ENCODE data around the gene EEF2K. TPM values are rescaled to one million over a fixed set of nuclear protein-coding genes. Genes with fewer than 3 reads are reported as not detected.

EEF2K gene
- total and polyA plus RNA-seq, 2 experiments from 2014 or later: 16.1 to 26.1 TPM

- no peak for TF ChIP-seq CTCF (IDR thresholded peaks at IDR 0.05; ENCODE audit: low read depth, low read length)
These were observed 107.1 kb downstream of the EEF2K start for GRCh38 chr16:22312897-22313781.

GRCh38 chr16:22313876-22314470, 107.9 kb downstream of the EEF2K start:
- Histone ChIP-seq H3K27me3 (no peaks in the 10 kb centered on the region), H3K36me3 (peaks cover 21% of the 10 kb centered on the region), H3K27ac (no peak overlapping the region), H3K4me1 (ENCODE audit: low read depth) (no peaks in the 10 kb centered on the region), H3K4me3 (no peak overlapping the region), H3K9me3 (ENCODE audit: low read depth) (no peaks in the 10 kb centered on the region)
- no peak for TF ChIP-seq CTCF (IDR thresholded peaks at IDR 0.05; ENCODE audit: low read depth, low read length)
- no peak for DNase-seq (ENCODE audit: low read depth in 1 of 2, low spot score in 1 of 2)

More at GRCh38 chr16:22312897-22313781, 107.1 kb downstream of the EEF2K start:
- H3K27me3 ChIP-seq: no peaks in the 10 kb centered on the region
- no peak for DNase-seq (ENCODE audit: low read depth in 1 of 2, low spot score in 1 of 2)
- H3K36me3 ChIP-seq: peaks cover 22% of the 10 kb centered on the region
- H3K9me3 ChIP-seq (ENCODE audit: low read depth): no peaks in the 10 kb centered on the region
- H3K4me1 ChIP-seq (ENCODE audit: low read depth): no peaks in the 10 kb centered on the region
- H3K4me3 ChIP-seq: no peak overlapping the region
- H3K27ac ChIP-seq: no peak overlapping the region

- no peak for DNase-seq (ENCODE audit: low read depth in 1 of 2, low spot score in 1 of 2)
- no peak overlapping the region for H3K4me3 ChIP-seq
- peaks cover 13% of the 10 kb centered on the region for H3K36me3 ChIP-seq
- H3K27ac ChIP-seq: no peak overlapping the region
- no peaks in the 10 kb centered on the region for H3K9me3 ChIP-seq (ENCODE audit: low read depth)
- H3K27me3 ChIP-seq: no peaks in the 10 kb centered on the region
- TF ChIP-seq CTCF (IDR thresholded peaks at IDR 0.05; ENCODE audit: low read depth, low read length): no peak
- H3K4me1 ChIP-seq (ENCODE audit: low read depth): no peaks in the 10 kb centered on the region
These were observed 108.9 kb downstream of the EEF2K start for GRCh38 chr16:22314661-22315626.

- TF ChIP-seq CTCF (IDR thresholded peaks at IDR 0.05; ENCODE audit: low read depth, low read length): no peak
- Histone ChIP-seq H3K4me3 (no peak overlapping the region), H3K36me3 (peaks cover 13% of the 10 kb centered on the region), H3K4me1 (ENCODE audit: low read depth) (no peaks in the 10 kb centered on the region), H3K27me3 (no peaks in the 10 kb centered on the region), H3K9me3 (ENCODE audit: low read depth) (no peaks in the 10 kb centered on the region), H3K27ac (no peak overlapping the region)
- DNase-seq (ENCODE audit: low read depth in 1 of 2, low spot score in 1 of 2): no peak
These were observed 109.9 kb downstream of the EEF2K start for GRCh38 chr16:22315979-22316378.

- no peak for TF ChIP-seq CTCF (IDR thresholded peaks at IDR 0.05; ENCODE audit: low read depth, low read length)
- DNase-seq (ENCODE audit: low read depth in 1 of 2, low spot score in 1 of 2): no peak
- peaks cover 13% of the 10 kb centered on the region for H3K36me3 ChIP-seq
- H3K27ac ChIP-seq: no peak overlapping the region
- H3K4me1 ChIP-seq (ENCODE audit: low read depth): no peaks in the 10 kb centered on the region
- no peak overlapping the region for H3K4me3 ChIP-seq
- H3K9me3 ChIP-seq (ENCODE audit: low read depth): no peaks in the 10 kb centered on the region
- no peaks in the 10 kb centered on the region for H3K27me3 ChIP-seq
These were observed 110.3 kb downstream of the EEF2K start for GRCh38 chr16:22316411-22316811.

Measured in cardiac muscle cell (in vitro differentiated cells and primary cell).